GM21423 (cell line): Measurements from ENCODE around the gene OR8J1.
"Not testable (repeated sequence)": the region's sequence is repeated elsewhere in the genome, so short reads cannot be mapped to it uniquely, and the experiment has no call there.

ENCODE experiments used
- ATAC-seq: cut with Tn5 transposase; IDR thresholded peaks from one replicate; pipeline ENCODE4 v1.9.1; 2021; ENCODE audit warnings: mild to moderate bottlenecking, moderate library complexity; ENCODE audit not compliant: unreplicated experiment

OR8J1 gene, protein sequence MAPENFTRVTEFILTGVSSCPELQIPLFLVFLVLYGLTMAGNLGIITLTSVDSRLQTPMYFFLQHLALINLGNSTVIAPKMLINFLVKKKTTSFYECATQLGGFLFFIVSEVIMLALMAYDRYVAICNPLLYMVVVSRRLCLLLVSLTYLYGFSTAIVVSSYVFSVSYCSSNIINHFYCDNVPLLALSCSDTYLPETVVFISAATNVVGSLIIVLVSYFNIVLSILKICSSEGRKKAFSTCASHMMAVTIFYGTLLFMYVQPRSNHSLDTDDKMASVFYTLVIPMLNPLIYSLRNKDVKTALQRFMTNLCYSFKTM

DNA sequence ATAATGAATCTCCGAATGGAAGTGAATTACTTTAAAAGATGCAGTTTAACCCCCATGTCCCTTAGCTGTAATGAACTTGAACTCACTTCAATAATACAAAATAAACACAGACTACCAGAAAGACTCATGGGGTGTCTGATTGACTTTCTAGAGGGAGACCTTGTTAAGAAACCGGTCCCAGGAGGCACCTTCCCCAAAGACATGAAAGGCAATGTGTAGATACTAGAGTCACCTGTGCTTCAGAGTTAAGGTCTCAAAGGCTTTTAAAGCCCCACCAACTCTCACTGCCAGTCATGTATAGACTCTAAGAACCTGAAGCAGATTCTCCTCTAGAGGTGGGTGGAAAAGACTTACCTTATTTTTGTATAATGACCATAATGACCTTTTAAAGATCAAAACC is at the start of gene OR8J1:
TSS of gene OR8J1 (plus strand) at position 301 of the 400 bp plus-strand sequence. CDS start 5,956 bp downstream, outside the sequence.
- no peak for ATAC-seq

DNA sequence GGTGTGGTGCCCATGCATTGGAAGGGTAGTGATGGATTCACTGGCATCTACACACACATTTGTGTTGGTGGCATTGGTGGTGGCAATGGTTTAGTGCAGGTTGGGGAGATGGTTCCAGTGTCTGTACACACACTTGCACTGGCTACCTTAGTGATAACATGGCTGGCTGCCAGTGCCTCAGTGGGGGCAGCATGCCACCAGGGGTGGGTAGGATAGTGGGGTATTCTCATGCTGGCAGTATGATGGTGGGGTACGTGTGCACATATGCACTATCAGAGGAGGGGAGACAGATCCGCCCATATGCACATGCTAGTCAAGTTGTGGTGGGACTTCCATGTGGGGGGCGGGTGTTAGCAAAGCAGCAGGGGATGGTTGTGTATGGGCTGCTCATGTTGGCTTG is 46.3 kb upstream of the OR8J1 start:
- no peak for ATAC-seq

DNA sequence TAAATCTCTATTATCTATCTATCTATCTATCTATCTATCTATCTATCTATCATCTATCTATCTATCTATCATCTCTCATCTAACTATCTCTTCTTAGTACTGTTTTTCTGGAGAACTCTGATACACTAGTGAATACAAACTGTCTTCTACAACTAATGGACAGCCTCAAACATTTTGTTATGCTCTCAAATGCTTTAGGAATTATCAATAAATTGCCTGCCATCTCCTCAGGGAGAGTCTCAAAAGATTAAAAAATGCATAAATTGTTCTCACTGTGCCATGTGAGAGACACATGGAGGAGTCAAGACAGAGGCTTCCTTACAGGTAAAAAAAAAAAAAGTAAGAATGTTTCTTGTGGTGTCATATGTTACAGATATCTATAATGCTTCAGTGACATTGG is 39.2 kb upstream of the OR8J1 start, which contains the start of gene OR8K3:
TSS of gene OR8K3 (plus strand) at position 301 of the 400 bp plus-strand sequence. CDS start 3,163 bp downstream, outside the sequence.
- ATAC-seq: no peak

DNA sequence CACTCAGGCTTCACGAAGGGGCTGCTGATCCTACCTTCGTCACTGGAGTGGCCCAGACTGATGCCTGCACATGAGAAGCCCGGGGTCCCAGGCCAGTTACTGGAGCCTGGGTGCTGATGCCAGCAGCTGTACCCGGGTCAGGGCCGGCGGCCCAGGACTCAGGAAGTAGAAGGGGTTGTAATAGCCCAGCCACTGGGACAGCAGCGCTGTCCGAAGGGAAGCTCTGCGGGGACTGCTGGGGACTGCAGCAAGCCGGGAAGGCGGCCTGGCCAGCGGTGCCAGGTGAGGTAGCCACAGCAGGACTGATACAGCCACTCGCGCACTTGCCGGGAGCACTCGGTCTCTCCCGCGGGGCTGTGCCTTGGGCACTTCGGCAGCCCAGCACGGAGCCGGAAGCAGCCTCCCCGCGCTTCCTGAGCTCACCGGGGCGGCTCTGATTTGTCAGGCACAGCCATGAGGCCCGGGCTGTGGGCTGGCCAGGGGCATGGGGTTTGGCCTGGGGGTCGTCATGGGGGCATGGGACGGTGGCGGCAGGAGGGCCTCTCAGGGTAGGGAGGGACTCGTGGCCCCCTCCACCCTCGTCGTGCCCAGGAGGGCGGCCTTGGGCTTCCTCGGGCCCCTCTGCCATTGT is 22.1 kb upstream of the OR8J1 start:
- no peak for ATAC-seq

DNA sequence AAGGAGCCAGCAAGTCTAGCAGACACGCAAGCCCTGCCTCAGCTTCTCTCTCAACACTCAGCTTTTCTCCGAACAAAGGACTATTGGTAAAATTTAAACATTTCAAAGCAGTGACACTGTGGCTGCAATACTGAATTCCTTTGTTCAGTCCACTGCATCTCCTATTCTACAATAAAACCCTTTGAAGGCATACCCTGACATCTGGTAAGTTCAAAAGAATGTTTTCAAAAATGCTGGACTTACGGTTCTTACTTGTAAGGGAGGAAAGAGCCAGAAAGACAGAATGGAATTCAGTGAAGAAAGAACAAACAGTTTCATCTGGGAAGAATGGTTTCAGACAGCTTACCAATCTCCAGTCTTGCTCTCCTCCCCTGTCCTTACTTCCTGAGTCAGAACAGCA is 20.9 kb upstream of the OR8J1 start:
- no peak for ATAC-seq

DNA sequence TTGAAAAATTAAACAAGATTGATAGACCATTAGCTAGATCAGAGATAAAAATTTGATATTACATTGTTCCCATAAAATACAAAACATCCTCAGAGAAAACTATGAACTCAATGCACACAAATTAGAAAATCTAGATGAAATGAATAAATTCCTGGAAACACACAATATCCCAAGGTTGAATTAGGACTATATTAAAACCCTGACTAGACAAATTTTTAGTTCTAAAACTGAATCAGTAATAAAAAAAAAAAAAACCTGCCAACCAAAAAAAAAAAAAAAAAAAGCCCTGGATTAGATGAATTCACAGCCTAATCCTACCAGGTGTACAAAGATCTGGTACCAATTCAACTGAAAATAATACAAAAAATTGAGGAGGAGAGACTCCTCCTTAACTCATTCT is 13.8 kb upstream of the OR8J1 start:
- no peak for ATAC-seq

DNA sequence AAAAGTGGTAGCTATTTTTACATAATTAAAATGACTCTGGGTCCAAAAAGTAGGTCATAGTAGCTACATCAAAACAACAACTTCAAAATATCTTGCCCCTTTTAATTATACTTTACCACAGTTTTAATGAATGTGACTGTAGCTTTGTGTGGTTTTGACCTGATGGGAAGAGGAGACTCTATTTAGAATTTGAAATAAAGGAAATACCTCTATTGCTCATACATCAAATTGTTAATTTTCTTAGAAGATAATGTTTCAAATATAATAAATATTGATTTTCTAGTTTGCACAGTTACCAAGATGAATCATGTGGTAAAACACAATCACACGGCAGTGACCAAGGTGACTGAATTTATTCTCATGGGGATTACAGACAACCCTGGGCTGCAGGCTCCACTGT is 8.4 kb upstream of the OR8J1 start, which contains the start of gene OR8K1:
TSS of gene OR8K1 (plus strand) at position 301 of the 400 bp plus-strand sequence. CDS start at position 301, 0 bp downstream.
- ATAC-seq: no peak

DNA sequence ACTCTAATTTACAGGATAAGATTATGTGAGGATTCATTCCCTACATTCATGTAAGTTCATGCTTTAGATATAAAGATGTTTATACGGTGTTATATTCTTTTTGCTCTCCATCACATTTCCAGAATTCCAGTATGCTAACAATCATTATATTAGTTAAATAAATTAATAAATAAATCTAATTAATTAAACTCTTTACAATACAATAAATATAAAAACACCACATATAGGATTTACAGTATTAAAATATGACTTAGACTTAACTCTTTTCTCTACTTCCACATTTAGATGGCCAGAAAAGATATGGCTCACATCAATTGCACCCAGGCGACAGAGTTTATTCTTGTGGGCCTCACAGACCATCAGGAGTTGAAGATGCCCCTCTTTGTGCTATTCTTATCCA is 21.2 kb downstream of the OR8J1 start, which contains the start of gene OR8U1:
TSS of gene OR8U1 (plus strand) at position 301 of the 400 bp plus-strand sequence. CDS start at position 301, 0 bp downstream.
- ATAC-seq: no peak

DNA sequence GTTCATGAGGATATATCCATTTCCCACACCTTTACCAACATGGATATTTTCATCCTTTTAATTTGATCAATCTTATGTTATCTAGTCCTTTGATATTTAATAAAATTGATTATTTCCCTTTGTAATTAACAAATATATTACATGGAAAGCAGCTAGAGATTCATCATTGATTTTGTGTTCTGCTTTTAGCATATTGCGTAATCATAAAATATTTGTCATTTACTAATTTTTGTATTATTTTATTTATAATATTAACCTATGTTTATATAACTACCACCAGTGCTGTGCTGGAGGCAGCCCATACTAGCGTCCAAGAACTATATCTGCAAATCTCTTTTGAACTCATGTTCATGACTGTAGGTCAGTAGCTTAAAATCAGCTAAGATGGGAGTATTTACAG is 26.0 kb downstream of the OR8J1 start:
- no peak for ATAC-seq

DNA sequence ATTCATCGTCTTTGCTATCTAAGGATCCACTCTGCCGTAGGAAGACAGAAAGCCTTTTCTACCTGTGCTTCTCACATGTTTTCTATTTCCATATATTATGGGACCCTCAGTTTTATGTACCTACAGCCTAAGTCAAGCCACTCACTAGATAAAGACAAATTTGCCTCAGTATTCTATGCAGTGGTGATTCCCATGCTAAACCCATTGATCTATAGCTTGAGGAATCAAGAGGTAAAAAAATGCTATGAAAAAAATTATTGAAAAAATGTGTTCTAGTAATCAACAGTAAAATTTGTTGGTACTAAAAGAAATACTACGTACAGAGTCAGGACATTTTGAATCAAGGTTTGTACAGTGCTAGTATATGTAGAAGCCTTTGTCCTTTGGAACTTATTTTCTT is 40.3 kb downstream of the OR8J1 start:
- no peak for ATAC-seq

DNA sequence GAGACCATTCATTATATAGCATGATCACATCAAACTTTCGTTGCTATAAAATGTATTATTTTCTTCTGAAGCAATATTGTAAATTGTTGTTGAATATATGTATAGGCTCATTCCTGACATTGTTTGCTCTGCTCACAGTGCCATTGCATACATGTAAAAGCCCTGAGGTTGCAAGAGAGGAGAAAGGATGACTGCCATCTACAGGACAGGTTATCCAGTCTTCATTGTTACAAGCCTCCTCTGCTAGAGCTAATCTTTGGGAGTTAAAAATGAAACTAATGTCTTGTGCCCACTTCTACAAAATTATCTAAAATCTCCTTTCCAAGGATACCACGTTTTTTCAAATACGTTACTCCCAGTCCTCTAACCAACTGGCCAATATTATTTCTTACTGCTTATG is 42.0 kb downstream of the OR8J1 start:
- no peak for ATAC-seq

DNA sequence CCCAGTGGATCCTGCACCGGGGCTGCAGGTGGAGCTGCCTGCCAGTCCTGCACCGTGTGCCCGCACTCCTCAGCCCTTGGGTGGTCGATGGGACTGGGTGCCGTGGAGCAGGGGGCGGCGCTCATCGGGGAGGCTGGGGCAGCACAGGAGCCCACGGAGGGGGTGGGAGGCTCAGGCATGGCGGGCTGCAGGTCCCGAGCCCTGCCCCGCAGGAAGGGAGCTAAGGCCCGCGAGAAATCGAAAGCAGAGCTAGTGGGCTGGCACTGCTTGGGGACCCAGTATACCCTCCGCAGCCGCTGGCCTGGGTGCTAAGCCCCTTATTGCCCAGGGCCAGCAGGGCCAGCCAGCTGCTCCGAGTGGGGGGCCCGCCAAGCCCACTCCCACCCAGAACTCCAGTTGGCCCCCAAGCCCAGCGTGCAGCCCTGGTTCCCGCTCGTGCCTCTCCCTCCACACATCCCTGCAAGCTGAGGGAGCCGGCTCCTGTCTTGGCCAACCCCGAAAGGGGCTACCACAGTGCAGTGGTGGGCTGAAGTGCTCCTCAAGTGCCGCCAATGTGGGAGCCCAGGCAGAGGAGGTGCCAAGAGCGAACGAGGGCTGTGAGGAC is 47.9 kb downstream of the OR8J1 start:
- ATAC-seq: not testable (repeated sequence)

DNA sequence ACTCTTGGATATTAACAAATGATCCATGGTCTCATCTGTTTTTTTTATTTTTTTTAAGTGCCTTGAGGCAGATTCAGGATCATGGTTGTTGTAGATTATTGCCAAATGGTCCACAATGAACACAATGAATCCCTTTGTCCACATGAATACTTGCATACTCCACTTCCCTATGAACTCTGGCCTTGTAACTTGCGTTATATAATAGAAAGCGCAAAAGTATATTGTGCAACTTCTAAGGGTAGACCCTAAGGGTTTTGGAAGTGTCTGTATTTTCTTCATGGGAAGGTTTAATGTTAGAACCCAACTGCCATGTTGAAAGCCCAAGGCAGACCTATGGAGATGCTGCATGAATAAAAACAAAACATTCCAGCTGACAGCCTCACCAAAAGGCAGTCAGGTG is 50.3 kb downstream of the OR8J1 start:
- no peak for ATAC-seq

DNA sequence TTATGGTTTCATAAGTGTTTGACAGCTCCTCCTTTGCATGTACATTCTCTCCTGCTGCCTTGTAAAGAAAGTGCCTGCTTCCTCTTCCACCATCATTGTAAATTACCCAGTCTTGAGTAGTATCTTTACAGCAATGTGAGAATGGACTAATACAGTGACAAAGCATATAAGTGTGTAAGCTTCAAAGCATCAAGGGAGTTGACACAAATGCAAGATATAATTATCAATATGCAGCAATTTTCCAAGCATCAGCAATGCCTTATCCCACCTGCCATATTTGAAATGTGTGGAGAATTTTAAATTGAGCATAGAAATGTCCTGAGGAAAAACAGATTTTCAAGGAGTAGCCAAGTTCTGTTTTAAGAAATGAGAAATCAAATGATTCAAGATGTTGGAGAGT is 56.7 kb downstream of the OR8J1 start:
- no peak for ATAC-seq
